PC-3 (cell line): Measurements from ENCODE around the gene ELOA. TPM values are rescaled to one million over a fixed set of nuclear protein-coding genes. Genes with fewer than 3 reads are reported as not detected.

Experiments used
- ATAC-seq: fragments of 200-7000 bp; cut with Tn5 transposase; 2 replicates; pipeline ENCODE4 v1.9.1; 2020; ENCODE audit warnings: mild to moderate bottlenecking, moderate library complexity
- BruUV-seq: library from RNA; stranded (reverse); fragments of 400-500 nt; replicated peaks from 2 replicates; lab custom pipeline; 2021; lab: Mats Ljungman, UMichigan
- CTCF ChIA-PET: fragments of 300-600 bp; sonication (Branson Sonifier 250); formaldehyde crosslinking; loops from one replicate; lab custom pipeline; 2022; ENCODE audit warnings: antibody characterized with exemption; lab: Charles Lee
- POLR2A ChIA-PET: fragments of 300-600 bp; sonication (Branson Sonifier 250); formaldehyde crosslinking; loops from one replicate; lab custom pipeline; 2022; ENCODE audit warnings: antibody characterized with exemption; ENCODE audit not compliant: unreplicated experiment; lab: Charles Lee
- DNase-seq: peaks from one replicate; pipeline ENCODE4 v3.0.0-alpha.2; 2015
- H2AFZ ChIP-seq: fragments of 300-600 bp; sonication (generic); 2 replicates; pipeline ENCODE4 v1.6.0; 2016; ENCODE audit warnings: antibody characterized with exemption, low read length
- H3F3A ChIP-seq: fragments of 300-600 bp; sonication (generic); one replicate; pipeline ENCODE4 v1.6.0; 2017; ENCODE audit warnings: antibody characterized with exemption, low read length, control low read depth, mild to moderate bottlenecking; ENCODE audit not compliant: unreplicated experiment
- H3K27ac ChIP-seq: fragments of 300-600 bp; sonication (generic); 2 replicates; pipeline ENCODE4 v1.5.1; 2016; ENCODE audit warnings: mild to moderate bottlenecking, low read length
- H3K27me3 ChIP-seq: fragments of 300-600 bp; sonication (generic); 2 replicates; pipeline ENCODE4 v1.6.1; 2016; ENCODE audit warnings: low read length, mixed read lengths
- H3K36me3 ChIP-seq: fragments of 300-600 bp; sonication (generic); 2 replicates; pipeline ENCODE4 v1.6.1; 2016; ENCODE audit warnings: low read depth, mixed run types, low read length, mixed read lengths
- H3K4me1 ChIP-seq: fragments of 300-600 bp; sonication (generic); 2 replicates; pipeline ENCODE4 v1.5.1; 2016; ENCODE audit warnings: low read length; ENCODE audit not compliant: insufficient read depth
- H3K4me2 ChIP-seq: fragments of 300-600 bp; sonication (generic); 2 replicates; pipeline ENCODE4 v1.6.0; 2016; ENCODE audit warnings: low read length
- H3K4me3 ChIP-seq: fragments of 300-600 bp; sonication (generic); 2 replicates; pipeline ENCODE4 v1.5.1; 2016; ENCODE audit warnings: mild to moderate bottlenecking, low read length, mixed read lengths
- H3K79me2 ChIP-seq: fragments of 300-600 bp; sonication (generic); 2 replicates; pipeline ENCODE4 v1.6.1; 2017; ENCODE audit warnings: low read length, mixed read lengths
- H3K9ac ChIP-seq: fragments of 300-600 bp; sonication (generic); 2 replicates; pipeline ENCODE4 v1.6.0; 2016; ENCODE audit warnings: mild to moderate bottlenecking, low read length
- H3K9me2 ChIP-seq: fragments of 300-600 bp; sonication (generic); replicated peaks from 2 replicates; pipeline ENCODE4 v1.6.1; 2016; ENCODE audit warnings: mixed run types, low read length, mixed read lengths
- H3K9me3 ChIP-seq: fragments of 300-600 bp; sonication (generic); 2 replicates; pipeline ENCODE4 v1.6.1; 2016; ENCODE audit warnings: low read length, mixed read lengths
- H4K20me1 ChIP-seq: fragments of 300-600 bp; sonication (generic); 2 replicates; pipeline ENCODE4 v1.6.1; 2016; ENCODE audit warnings: low read length, mixed read lengths
- CTCF ChIP-seq: fragments of 300-600 bp; sonication (generic); conservative IDR thresholded peaks from 2 replicates; pipeline ENCODE4 v1.5.1; 2017; ENCODE audit warnings: antibody characterized with exemption, low read depth, mild to moderate bottlenecking, low read length
- EZH2 ChIP-seq: fragments of 300-600 bp; sonication (generic); IDR thresholded peaks from one replicate; pipeline ENCODE4 v1.6.1; 2017; ENCODE audit warnings: antibody characterized with exemption, mild to moderate bottlenecking, low read length; ENCODE audit not compliant: unreplicated experiment
- EZH2phosphoT487 ChIP-seq: fragments of 300-600 bp; sonication (generic); IDR thresholded peaks from 2 replicates; pipeline ENCODE4 v1.6.1; 2018; ENCODE audit warnings: mild to moderate bottlenecking, antibody characterized with exemption, low read length, borderline replicate concordance
- intact Hi-C: fragments of 100-400 bp; cut with micrococcal nuclease; formaldehyde crosslinking; loops from 2 replicates; pipeline ENCODE4 v1.9.0; 2023
- total RNA-seq: library from RNA; depleted of rRNA; stranded (reverse); fragments of >200 nt; gene quantifications from 2 replicates; pipeline ENCODE4 v1.2.3, GENCODE V29; 2014

The ELOA gene
- total RNA-seq, 1 experiment from 2014 or later, result 50.9 TPM

DNA sequence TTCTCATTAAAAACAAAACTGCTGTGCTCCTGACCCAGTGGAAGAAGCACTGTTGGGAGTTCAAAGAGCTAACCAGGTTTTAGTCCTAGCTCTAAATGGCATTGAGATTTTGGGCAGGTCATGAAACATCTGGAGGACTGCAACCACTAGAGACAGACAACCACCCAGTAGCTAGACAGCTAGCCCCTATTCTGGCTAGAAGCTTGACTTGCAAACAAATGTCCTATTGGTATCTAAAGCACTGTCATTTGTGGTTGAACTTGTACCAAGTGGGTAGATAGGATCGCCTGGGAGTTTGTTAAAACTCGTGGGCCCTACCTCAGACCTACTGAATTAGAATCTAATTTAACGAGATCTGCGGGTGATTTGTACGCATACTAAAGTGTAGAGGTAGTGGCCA, 44.8 kb upstream of the ELOA start:
- ChIA-PET POLR2A (no interaction called here), CTCF (no interaction called here)
- TF ChIP-seq EZH2 (no peak), CTCF (no peak), EZH2phosphoT487 (no peak)
- no TSS peak for BruUV-seq
- DNase-seq (no peak), ATAC-seq (no peak)
- no peak overlapping the region for H3K9ac ChIP-seq
- H3K27ac ChIP-seq, result no peak overlapping the region
- H3K4me2 ChIP-seq, result no peak overlapping the region
- peaks cover 90% of the 10 kb centered on the region for H3K36me3 ChIP-seq
- H3K27me3 ChIP-seq, result no peaks in the 10 kb centered on the region
- H4K20me1 ChIP-seq, result peaks cover 82% of the 10 kb centered on the region
- H2AFZ ChIP-seq, result no peak overlapping the region
- no peaks in the 10 kb centered on the region for H3F3A ChIP-seq
- H3K9me3 ChIP-seq, result no peaks in the 10 kb centered on the region
- intact Hi-C loops, result no loop called here
- H3K4me3 ChIP-seq, result no peak overlapping the region
- H3K4me1 ChIP-seq, result peaks cover 15% of the 10 kb centered on the region
- H3K9me2 ChIP-seq, result no peaks in the 10 kb centered on the region
- H3K79me2 ChIP-seq, result peaks cover 86% of the 10 kb centered on the region

- Histone ChIP-seq H3K9me3 (no peaks in the 10 kb centered on the region), H3K4me3 (no peak overlapping the region), H3K27me3 (no peaks in the 10 kb centered on the region), H2AFZ (no peak overlapping the region), H4K20me1 (peaks cover 71% of the 10 kb centered on the region), H3K79me2 (peaks cover 75% of the 10 kb centered on the region), H3K9ac (no peak overlapping the region), H3K4me1 (peaks cover 4% of the 10 kb centered on the region; the same call in 1 of the 2 replicates), H3K27ac (no peak overlapping the region), H3K36me3 (peaks cover 86% of the 10 kb centered on the region), H3K4me2 (no peak overlapping the region), H3K9me2 (no peaks in the 10 kb centered on the region), H3F3A (no peaks in the 10 kb centered on the region)
- TF ChIP-seq CTCF (no peak), EZH2phosphoT487 (no peak), EZH2 (no peak)
- POLR2A ChIA-PET, result interaction anchor here (0.7 kb wide), 1 partner anchor 8 kb away, joined by 3 read pairs; the partner anchor contains the start of gene RPL11
- DNase-seq (no peak), ATAC-seq (no peak)
- CTCF ChIA-PET, result no interaction called here
- BruUV-seq, result no TSS peak
- intact Hi-C loops, result no loop called here
Observed at GRCh38 chr1:23699280-23700179, 43.7 kb upstream of the ELOA start.

- no peaks in the 10 kb centered on the region for H3F3A ChIP-seq
- no peaks in the 10 kb centered on the region for H3K4me1 ChIP-seq
- H3K4me3 ChIP-seq, result no peak overlapping the region
- H3K36me3 ChIP-seq, result peaks cover 72% of the 10 kb centered on the region
- no peak overlapping the region for H3K9ac ChIP-seq
- no peaks in the 10 kb centered on the region for H3K9me2 ChIP-seq
- H3K4me2 ChIP-seq, result no peak overlapping the region
- ATAC-seq, result no peak
- no peaks in the 10 kb centered on the region for H3K27me3 ChIP-seq
- no peak for DNase-seq
- TF ChIP-seq EZH2 (no peak), CTCF (no peak), EZH2phosphoT487 (no peak)
- no peak overlapping the region for H3K27ac ChIP-seq
- H3K79me2 ChIP-seq, result peaks cover 58% of the 10 kb centered on the region
- H2AFZ ChIP-seq, result no peak overlapping the region
- BruUV-seq, result no TSS peak
- ChIA-PET POLR2A (no interaction called here), CTCF (no interaction called here)
- no peaks in the 10 kb centered on the region for H3K9me3 ChIP-seq
- H4K20me1 ChIP-seq, result peaks cover 53% of the 10 kb centered on the region
- intact Hi-C loops, result no loop called here
Observed at GRCh38 chr1:23701310-23701709, 42.0 kb upstream of the ELOA start.
